GM21381 (cell line): ENCODE measurements around the gene GFI1B.
"Not testable (repeated sequence)": the region's sequence is repeated elsewhere in the genome, so short reads cannot be mapped to it uniquely, and the experiment has no call there.

ENCODE experiments used
- ATAC-seq: cut with Tn5 transposase; IDR thresholded peaks from one replicate; pipeline ENCODE4 v1.9.1; 2021; ENCODE audit warnings: mild to moderate bottlenecking, moderate library complexity; ENCODE audit not compliant: unreplicated experiment

Gene GFI1B

GRCh38 chr9:132967908-132968307, 10.6 kb upstream of the GFI1B start:
- ATAC-seq: not testable (repeated sequence)

- no peak for ATAC-seq
Observed at GRCh38 chr9:132969783-132970182, 8.7 kb upstream of the GFI1B start.

GRCh38 chr9:132970324-132971062, 8.0 kb upstream of the GFI1B start:
- ATAC-seq: no peak

DNA sequence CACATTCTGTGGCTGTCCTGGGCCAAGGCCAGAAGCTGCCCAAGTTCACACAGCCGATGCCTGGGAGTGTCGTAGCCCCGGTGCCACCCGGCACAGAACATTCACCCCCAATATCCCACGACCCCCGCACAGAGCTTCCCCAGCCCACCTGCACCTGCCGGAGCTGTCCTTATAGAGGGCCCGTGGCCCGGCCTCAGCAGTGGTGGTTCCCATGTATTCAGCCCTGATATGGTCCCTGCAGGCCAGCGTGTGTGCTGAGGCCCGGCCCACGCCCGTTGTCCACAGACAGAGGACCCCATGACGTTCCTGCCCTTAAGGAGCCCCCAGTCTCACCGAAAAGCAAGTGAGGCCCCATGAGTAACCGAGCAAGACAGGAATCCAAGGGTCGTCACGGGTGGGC, 5.3 kb upstream of the GFI1B start:
- no peak for ATAC-seq

GRCh38 chr9:132973713-132974112, 4.8 kb upstream of the GFI1B start:
- no peak for ATAC-seq

- no peak for ATAC-seq
Observed at GRCh38 chr9:132975961-132976360, 2.5 kb upstream of the GFI1B start.

- no peak for ATAC-seq
Observed at GRCh38 chr9:132976571-132976970, 1.9 kb upstream of the GFI1B start.

GRCh38 chr9:132978112-132978450, 413 bp upstream of the GFI1B start:
- ATAC-seq: no peak

DNA sequence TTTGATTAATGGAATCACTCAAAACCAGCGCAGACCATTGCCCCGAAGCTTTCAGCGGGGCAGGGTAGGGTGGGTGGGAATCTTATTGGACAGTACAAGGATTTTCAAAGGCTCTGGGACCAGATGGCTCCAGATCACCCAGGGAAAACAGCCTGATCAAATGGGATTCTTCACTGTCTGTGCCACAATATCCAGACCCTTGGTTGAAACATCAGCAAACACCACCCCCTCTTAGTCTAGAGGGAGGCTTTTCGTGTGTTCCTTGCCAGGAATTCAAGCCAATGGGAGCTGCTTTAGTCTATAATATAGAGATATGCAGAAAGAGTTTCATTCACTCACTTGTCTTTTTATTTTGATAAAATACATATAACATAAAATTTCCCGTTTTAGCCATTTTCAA, 1.7 kb downstream of the GFI1B start:
- ATAC-seq: no peak

GRCh38 chr9:132982458-132982857, 4.0 kb downstream of the GFI1B start:
- no peak for ATAC-seq

DNA sequence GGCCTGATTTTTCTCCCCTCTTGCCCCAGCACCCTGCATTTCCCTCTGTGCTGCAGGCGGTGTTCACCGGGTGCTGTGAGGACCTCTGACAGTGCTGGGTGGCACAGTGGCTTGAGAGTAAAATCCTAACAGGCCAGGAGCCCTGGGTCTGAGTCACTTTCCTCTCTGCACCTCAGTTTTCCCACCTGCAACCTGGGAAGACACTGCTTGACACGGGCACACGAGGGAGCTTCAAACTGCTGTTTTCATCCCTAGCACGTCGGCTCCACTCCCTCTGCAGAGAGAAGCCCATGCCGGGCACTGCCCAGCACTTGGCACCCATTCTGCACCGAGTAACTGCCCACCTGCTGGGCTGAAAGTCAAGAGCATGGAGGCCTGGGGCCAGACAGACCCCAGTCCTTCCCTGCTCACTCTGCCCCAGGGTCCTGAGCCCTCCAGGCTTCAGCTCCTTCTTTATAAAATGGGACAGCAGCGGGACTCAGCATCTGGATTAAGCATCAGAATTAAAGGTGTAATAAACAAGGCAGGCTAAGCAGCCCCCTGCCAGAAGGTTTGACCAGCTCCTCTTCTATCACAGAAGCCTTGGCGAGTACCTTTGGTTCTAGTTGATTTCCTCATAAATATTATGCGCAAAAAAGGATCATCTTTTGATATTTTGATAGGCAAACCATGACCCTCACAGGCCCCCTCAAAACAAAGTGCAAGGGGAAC, 5.2 kb downstream of the GFI1B start:
- ATAC-seq: no peak

GRCh38 chr9:132984202-132985070, 5.9 kb downstream of the GFI1B start:
- ATAC-seq: no peak

DNA sequence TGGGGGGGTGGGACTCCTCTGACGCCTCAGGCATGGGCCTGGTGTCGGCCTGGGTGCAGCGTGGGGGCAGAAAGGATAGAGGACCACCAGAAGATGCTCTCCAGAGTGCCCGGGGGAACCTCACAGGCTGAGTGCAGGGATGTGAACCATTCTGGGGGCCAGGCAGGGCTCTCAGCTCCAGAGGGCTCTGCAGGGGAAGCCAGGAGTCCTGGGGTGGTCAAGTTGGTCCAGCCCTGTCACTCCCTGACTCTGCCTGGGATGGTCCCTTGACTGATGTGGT, 6.5 kb downstream of the GFI1B start:
- no peak for ATAC-seq

- no peak for ATAC-seq
Observed at GRCh38 chr9:132985489-132985888, 7.0 kb downstream of the GFI1B start.

- no peak for ATAC-seq
Observed at GRCh38 chr9:132986114-132986513, 7.6 kb downstream of the GFI1B start.

DNA sequence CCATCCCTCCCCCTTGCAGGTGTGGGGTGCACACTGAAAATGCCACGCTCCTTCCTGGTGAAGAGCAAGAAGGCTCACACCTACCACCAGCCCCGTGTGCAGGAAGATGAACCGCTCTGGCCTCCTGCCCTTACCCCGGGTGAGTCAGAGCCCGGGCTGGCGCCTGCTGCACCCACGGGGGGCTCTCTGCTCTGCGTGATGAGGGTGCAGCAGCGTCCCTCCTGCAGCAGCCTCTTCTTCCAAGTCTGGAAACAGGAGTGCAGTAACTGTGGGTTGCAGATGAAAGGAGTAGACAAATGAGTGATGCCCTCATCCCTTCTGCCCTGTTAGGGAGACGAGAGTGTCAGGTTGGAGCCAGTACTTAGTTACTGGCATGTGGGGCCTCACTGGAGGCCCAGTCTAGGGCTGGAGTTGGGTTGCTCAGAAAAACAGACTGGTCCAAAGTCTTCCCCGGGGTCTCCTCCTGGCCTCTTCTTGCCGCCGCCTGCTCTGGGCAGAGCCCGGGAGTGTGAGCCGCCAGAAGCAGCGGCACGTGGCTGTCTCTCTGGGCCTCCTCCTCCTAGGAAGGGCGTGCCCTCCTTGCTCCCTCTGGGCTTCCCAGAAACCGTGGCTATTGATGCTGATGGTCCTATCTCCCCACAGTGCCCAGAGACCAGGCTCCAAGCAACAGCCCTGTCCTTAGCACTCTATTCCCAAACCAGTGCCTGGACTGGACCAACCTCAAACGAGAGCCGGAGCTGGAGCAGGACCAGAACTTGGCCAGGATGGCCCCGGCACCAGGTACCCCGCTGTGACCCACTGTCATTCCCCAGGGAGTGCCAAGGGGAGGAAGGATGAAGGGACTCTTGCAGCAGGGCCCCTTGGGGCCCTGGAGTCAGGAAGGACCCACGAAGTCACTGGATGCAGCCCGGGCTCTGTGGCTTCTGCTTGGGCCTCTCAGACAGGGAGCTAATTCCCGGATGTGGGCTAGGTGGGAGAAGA, 8.4 kb downstream of the GFI1B start:
- ATAC-seq: no peak

GRCh38 chr9:132988244-132989013, 9.9 kb downstream of the GFI1B start:
- no peak for ATAC-seq

DNA sequence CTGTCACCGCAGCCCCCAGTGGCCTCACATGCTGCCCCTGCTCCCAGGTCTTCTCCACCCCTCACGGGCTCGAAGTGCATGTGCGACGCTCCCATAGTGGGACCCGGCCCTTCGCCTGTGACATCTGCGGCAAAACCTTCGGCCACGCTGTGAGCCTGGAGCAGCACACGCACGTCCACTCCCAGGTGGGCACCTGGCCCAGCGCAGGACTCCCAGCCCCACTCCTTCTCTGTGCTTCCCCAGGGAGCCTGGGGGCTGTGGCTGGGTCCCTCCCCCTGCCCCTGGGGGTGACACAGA, 10.5 kb downstream of the GFI1B start:
- ATAC-seq: no peak

DNA sequence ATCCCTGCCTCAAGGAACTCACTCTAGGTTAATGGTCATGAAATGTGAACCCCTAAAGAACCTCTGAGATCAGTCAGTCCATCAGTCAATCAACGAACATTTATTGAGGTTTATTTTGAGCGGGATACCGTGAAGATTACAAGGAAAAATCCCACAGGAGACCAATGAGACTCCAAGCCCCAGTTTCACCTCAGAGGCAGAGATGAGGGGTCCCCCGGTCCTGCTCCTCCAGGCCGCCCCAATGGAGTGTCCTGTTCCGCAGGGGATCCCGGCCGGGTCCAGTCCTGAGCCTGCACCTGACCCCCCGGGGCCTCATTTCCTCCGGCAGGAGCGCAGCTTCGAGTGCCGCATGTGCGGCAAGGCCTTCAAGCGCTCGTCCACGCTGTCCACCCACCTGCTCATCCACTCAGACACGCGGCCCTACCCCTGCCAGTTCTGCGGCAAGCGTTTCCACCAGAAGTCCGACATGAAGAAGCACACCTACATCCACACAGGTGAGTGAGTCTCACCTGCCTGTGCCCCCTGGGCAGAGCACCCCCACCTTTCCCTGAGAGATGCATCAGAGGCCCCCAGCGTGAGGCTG, 11.0 kb downstream of the GFI1B start:
- ATAC-seq: no peak

- not testable (repeated sequence) for ATAC-seq
Observed at GRCh38 chr9:132989998-132990557, 11.6 kb downstream of the GFI1B start.
